OCI-LY1 (cell line): Measurements from ENCODE around the gene TMEM178B.

ENCODE experiments used
- EZH2 ChIP-seq: fragments of 200-600 bp; sonication (generic), shearing (Covaris generic); IDR thresholded peaks from 2 replicates; pipeline ENCODE4 v1.8.0; 2017; ENCODE audit warnings: borderline replicate concordance, mixed run types, mild to moderate bottlenecking, antibody characterized with exemption, low read length, moderate library complexity, mixed read lengths
- TF ChIP-seq, protein P1 (sequence below): fragments of 200-600 bp; sonication (generic), shearing (Covaris generic); IDR thresholded peaks from 2 replicates; pipeline ENCODE4 v1.5.1; 2017; ENCODE audit warnings: mild to moderate bottlenecking, antibody characterized with exemption, low read length, moderate library complexity, mixed read lengths

- TF ChIP-seq, protein P1, sequence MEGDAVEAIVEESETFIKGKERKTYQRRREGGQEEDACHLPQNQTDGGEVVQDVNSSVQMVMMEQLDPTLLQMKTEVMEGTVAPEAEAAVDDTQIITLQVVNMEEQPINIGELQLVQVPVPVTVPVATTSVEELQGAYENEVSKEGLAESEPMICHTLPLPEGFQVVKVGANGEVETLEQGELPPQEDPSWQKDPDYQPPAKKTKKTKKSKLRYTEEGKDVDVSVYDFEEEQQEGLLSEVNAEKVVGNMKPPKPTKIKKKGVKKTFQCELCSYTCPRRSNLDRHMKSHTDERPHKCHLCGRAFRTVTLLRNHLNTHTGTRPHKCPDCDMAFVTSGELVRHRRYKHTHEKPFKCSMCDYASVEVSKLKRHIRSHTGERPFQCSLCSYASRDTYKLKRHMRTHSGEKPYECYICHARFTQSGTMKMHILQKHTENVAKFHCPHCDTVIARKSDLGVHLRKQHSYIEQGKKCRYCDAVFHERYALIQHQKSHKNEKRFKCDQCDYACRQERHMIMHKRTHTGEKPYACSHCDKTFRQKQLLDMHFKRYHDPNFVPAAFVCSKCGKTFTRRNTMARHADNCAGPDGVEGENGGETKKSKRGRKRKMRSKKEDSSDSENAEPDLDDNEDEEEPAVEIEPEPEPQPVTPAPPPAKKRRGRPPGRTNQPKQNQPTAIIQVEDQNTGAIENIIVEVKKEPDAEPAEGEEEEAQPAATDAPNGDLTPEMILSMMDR = no peak
- TF ChIP-seq EZH2 = no peak
Measured at GRCh38 chr7:141519623-141520022, 445.8 kb downstream of the TMEM178B start.
